ENCODE data around the gene TENM4. TPM values are rescaled to one million over a fixed set of nuclear protein-coding genes. Genes with fewer than 3 reads are reported as not detected.

TENM4 gene
- polyA plus RNA-seq, 3 donors, result 0.31 to 1.7 TPM; not detected in 1

DNA sequence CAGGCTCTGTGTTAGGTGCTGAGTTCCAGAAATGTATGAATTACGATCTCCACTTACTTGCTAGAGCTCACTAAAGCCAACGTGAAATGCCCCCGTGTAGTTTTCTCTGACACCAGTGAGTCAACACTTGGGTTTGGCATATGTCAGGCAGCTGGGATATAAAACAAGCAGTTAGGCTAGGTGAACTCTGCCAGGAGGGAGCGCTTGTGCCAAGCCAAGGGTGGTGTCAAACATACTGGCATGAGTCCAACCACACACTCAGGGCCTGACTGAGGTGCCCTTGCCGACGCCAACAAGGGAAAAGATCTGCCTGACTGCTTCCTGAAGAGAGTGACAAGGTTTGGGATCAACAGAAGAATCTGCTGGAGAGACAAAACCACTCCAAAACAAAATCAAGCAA, 698.4 kb downstream of the TENM4 start:
- H2AFZ ChIP-seq (ENCODE audit: insufficient read depth, low read depth, low read length, poor library complexity, severe bottlenecking), result no peak overlapping the region
- TF ChIP-seq, protein P1, sequence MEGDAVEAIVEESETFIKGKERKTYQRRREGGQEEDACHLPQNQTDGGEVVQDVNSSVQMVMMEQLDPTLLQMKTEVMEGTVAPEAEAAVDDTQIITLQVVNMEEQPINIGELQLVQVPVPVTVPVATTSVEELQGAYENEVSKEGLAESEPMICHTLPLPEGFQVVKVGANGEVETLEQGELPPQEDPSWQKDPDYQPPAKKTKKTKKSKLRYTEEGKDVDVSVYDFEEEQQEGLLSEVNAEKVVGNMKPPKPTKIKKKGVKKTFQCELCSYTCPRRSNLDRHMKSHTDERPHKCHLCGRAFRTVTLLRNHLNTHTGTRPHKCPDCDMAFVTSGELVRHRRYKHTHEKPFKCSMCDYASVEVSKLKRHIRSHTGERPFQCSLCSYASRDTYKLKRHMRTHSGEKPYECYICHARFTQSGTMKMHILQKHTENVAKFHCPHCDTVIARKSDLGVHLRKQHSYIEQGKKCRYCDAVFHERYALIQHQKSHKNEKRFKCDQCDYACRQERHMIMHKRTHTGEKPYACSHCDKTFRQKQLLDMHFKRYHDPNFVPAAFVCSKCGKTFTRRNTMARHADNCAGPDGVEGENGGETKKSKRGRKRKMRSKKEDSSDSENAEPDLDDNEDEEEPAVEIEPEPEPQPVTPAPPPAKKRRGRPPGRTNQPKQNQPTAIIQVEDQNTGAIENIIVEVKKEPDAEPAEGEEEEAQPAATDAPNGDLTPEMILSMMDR (IDR thresholded peaks at IDR 0.05), result no peak
- no peaks in the 10 kb centered on the region for H3K27me3 ChIP-seq (ENCODE audit: control insufficient read depth in 2 of 2, insufficient read depth in 2 of 2, low read length in 2 of 2)
- no peak overlapping the region for H3K4me2 ChIP-seq (replicated peaks; ENCODE audit: extremely low read depth, low read length, poor library complexity, severe bottlenecking)
- no peak for DNase-seq
- no peaks in the 10 kb centered on the region for H3K9me3 ChIP-seq (replicated peaks in 1 of 2; ENCODE audit: control insufficient read depth in 1 of 2, insufficient read depth in 1 of 2, low read length in 2 of 2)
- no peak overlapping the region for H3K9ac ChIP-seq (ENCODE audit: insufficient read depth, low read length, poor library complexity, severe bottlenecking)
- no peaks in the 10 kb centered on the region for H3K4me1 ChIP-seq (ENCODE audit: control insufficient read depth in 1 of 2, insufficient read depth in 2 of 2, low read length in 2 of 2)
- intact Hi-C loops (cut with micrococcal nuclease), result no loop called here
- Mint-ChIP-seq H3K9me3 (peaks cover 0 to 3% (median 0%) of the 10 kb centered on the region in 7 donors), H3K4me1 (no peaks in the 10 kb centered on the region), H3K27ac (no peak overlapping the region), H3K36me3 (no peaks in the 10 kb centered on the region), H3K4me3 (no peak overlapping the region), H3K27me3 (ENCODE audit: low read depth in 3 of 3) (peaks cover 2 to 12% (median 6%) of the 10 kb centered on the region in 3 donors)
- no peak overlapping the region for H3K4me3 ChIP-seq (replicated peaks in 1 of 3; ENCODE audit: low read depth in 2 of 3, low read length in 3 of 3)
- no peaks in the 10 kb centered on the region for H4K20me1 ChIP-seq (ENCODE audit: insufficient read depth, low read length)
- no peaks in the 10 kb centered on the region for H3K36me3 ChIP-seq (replicated peaks in 1 of 2; ENCODE audit: control insufficient read depth in 1 of 2, insufficient read depth in 2 of 2, low read length in 2 of 2)
- WGBS (ENCODE audit: insufficient coverage), result 93% methylated on average over 3 of the region's 6 CpGs
- no peak overlapping the region for H3K27ac ChIP-seq (ENCODE audit: low read depth in 1 of 2, low read length in 2 of 2)
- H3K79me2 ChIP-seq (ENCODE audit: insufficient read depth, low read length), result no peaks in the 10 kb centered on the region

DNA sequence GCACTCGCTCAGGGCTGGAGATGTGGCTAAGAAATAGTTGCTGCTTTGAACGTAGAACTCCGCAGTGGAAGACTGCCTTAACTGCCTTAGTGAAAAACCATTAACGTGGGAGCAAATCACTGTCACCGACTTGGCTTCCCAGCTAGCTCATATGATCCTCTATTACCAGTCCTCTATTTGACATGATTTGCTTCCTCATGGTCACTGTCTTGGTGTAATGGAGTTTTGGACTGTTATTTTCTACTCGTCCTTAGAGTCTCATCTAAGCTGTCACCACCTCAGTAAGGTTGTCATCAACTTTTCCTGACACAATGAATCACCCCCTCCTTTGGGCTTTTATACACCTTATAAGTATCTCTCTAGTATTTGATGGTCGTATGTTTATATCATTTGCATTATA, 699.1 kb downstream of the TENM4 start:
- Histone ChIP-seq H3K79me2 (ENCODE audit: insufficient read depth, low read length) (no peaks in the 10 kb centered on the region), H3K4me1 (ENCODE audit: control insufficient read depth in 1 of 2, insufficient read depth in 2 of 2, low read length in 2 of 2) (no peaks in the 10 kb centered on the region), H3K9ac (ENCODE audit: insufficient read depth, low read length, poor library complexity, severe bottlenecking) (no peak overlapping the region), H3K9me3 (replicated peaks in 1 of 2; ENCODE audit: control insufficient read depth in 1 of 2, insufficient read depth in 1 of 2, low read length in 2 of 2) (no peaks in the 10 kb centered on the region), H3K36me3 (replicated peaks in 1 of 2; ENCODE audit: control insufficient read depth in 1 of 2, insufficient read depth in 2 of 2, low read length in 2 of 2) (no peaks in the 10 kb centered on the region), H3K4me3 (replicated peaks in 1 of 3; ENCODE audit: low read depth in 2 of 3, low read length in 3 of 3) (no peak overlapping the region), H3K4me2 (replicated peaks; ENCODE audit: extremely low read depth, low read length, poor library complexity, severe bottlenecking) (no peak overlapping the region), H4K20me1 (ENCODE audit: insufficient read depth, low read length) (no peaks in the 10 kb centered on the region), H3K27ac (ENCODE audit: low read depth in 1 of 2, low read length in 2 of 2) (no peak overlapping the region), H3K27me3 (ENCODE audit: control insufficient read depth in 2 of 2, insufficient read depth in 2 of 2, low read length in 2 of 2) (no peaks in the 10 kb centered on the region), H2AFZ (ENCODE audit: insufficient read depth, low read depth, low read length, poor library complexity, severe bottlenecking) (no peak overlapping the region)
- Mint-ChIP-seq H3K4me1 (no peaks in the 10 kb centered on the region), H3K27me3 (ENCODE audit: low read depth in 3 of 3) (peaks cover under 1 to 12% (median 2%) of the 10 kb centered on the region in 3 donors), H3K4me3 (no peak overlapping the region), H3K27ac (no peak overlapping the region), H3K36me3 (no peaks in the 10 kb centered on the region), H3K9me3 (peaks cover 0 to 1% (median 0%) of the 10 kb centered on the region in 7 donors)
- no peak for DNase-seq
- TF ChIP-seq, protein P1 (IDR thresholded peaks at IDR 0.05), result no peak
- WGBS (ENCODE audit: insufficient coverage), result 100% methylated on average over 2 of the region's 7 CpGs
- intact Hi-C loops (cut with micrococcal nuclease), result no loop called here

All from CD14-positive monocyte (primary cell).